Lung (tissue), 13 donors: ENCODE results near the gene AGPS. TPM values are rescaled to one million over a fixed set of nuclear protein-coding genes. Genes with fewer than 3 reads are reported as not detected.

Experiments
- ATAC-seq: fragments of 200-7000 bp; cut with Tn5 transposase; one replicate; pipeline ENCODE4 v1.9.1; 2020; ENCODE audit warnings: moderate number of reproducible peaks; ENCODE audit not compliant: insufficient read depth, low FRiP score
- DNase-seq, 3 donors: peaks; one replicate each; pipeline ENCODE4 v3.0.0-alpha.2; 2013 to 2017
- H3K27ac ChIP-seq, 2 donors: one replicate each; pipeline ENCODE4 v1.5.1; 2013; ENCODE audit warnings: mild to moderate bottlenecking in 2 of 2, moderate library complexity in 2 of 2, control low read depth in 1 of 2, inconsistent platforms in 1 of 2, low read depth in 1 of 2, low read length in 1 of 2
- H3K27me3 ChIP-seq, 3 donors: one replicate each; pipeline ENCODE4 v1.5.1; 2013; ENCODE audit warnings: low read length in 2 of 3; ENCODE audit not compliant: control insufficient read depth in 3 of 3, insufficient read depth in 3 of 3
- H3K36me3 ChIP-seq, 4 donors: one replicate each; pipeline ENCODE4 v1.5.1; 2013; ENCODE audit warnings: low read length in 4 of 4, mild to moderate bottlenecking in 1 of 4, moderate library complexity in 1 of 4; ENCODE audit not compliant: control insufficient read depth in 4 of 4, insufficient read depth in 4 of 4
- H3K4me1 ChIP-seq, 5 donors: one replicate each; pipeline ENCODE4 v1.5.1; 2013; ENCODE audit warnings: low read length in 5 of 5, mild to moderate bottlenecking in 2 of 5, moderate library complexity in 1 of 5; ENCODE audit not compliant: control insufficient read depth in 5 of 5, insufficient read depth in 5 of 5
- H3K4me3 ChIP-seq: one replicate; pipeline ENCODE4 v1.5.1; 2013; ENCODE audit warnings: mild to moderate bottlenecking, control low read depth, moderate library complexity
- H3K9ac ChIP-seq, 2 donors: one replicate each; pipeline ENCODE4 v1.5.1; 2013; ENCODE audit warnings: low read length in 2 of 2, control low read depth in 1 of 2; ENCODE audit not compliant: insufficient read depth in 1 of 2
- H3K9me3 ChIP-seq, 4 donors: one replicate each; pipeline ENCODE4 v1.5.1; 2013; ENCODE audit warnings: low read length in 3 of 4, mild to moderate bottlenecking in 1 of 4, moderate library complexity in 1 of 4; ENCODE audit not compliant: control insufficient read depth in 4 of 4, insufficient read depth in 3 of 4
- CTCF ChIP-seq: IDR thresholded peaks from 2 replicates; pipeline ENCODE4 v1.5.1; 2012; ENCODE audit warnings: mild to moderate bottlenecking; ENCODE audit errors: control extremely low read depth, extremely low read depth
- WGBS, 2 donors: extraction: QIAGEN DNeasy Blood & Tissue Kit; methylation state at CpG; one replicate each; pipeline ENCODE4 v1.1.7; 2013; 5-methylcytosine and 5-hydroxymethylcytosine counted together
- polyA plus RNA-seq, 2 donors: library from polyadenylated mRNA; stranded (reverse); fragments of 200-250 nt; gene quantifications; one replicate each; pipeline ENCODE4 v1.2.1, GENCODE V29; 2013
- small RNA-seq: library from RNA; depleted of rRNA; stranded (forward); fragments of <200 nt; gene quantifications from one replicate; pipeline ENCODE3, GENCODE V24; 2014; ENCODE audit warnings: low replicate concordance
- total RNA-seq, 2 donors: library from RNA; depleted of rRNA in 1 of 2; stranded (reverse); fragments of >200 nt in 1 of 2; gene quantifications; one replicate each; pipeline ENCODE4 v1.2.1, GENCODE V29; 2014 to 2021
- donor health status: control.
- donor health status: control.
- donor health status: Bipolar disorder and iron deficiency.
- donor health status: healthy.
- donor health status: DM: yes; HTN: yes; CAD: no.

Gene AGPS
- total and polyA plus RNA-seq, 4 donors, result 5.2 to 43.9 (median 23.8) TPM

- H3K9me3 ChIP-seq, result no peaks in the 10 kb centered on the region
- WGBS, 2 donors, result 87 to 93% methylated on average over 2 of the region's 2 CpGs
- H3K4me3 ChIP-seq, result no peak overlapping the region
- no peaks in the 10 kb centered on the region for H3K4me1 ChIP-seq
- no peaks in the 10 kb centered on the region for H3K36me3 ChIP-seq
- ATAC-seq, result no peak
- TF ChIP-seq CTCF, result no peak
- no peak overlapping the region for H3K9ac ChIP-seq
- H3K27me3 ChIP-seq, result no peaks in the 10 kb centered on the region
- DNase-seq, result no peak
- no peak overlapping the region for H3K27ac ChIP-seq
Observed at GRCh38 chr2:177592397-177592796, 199.8 kb downstream of the AGPS start.

- DNase-seq (no peak), ATAC-seq (no peak)
- peaks cover 0 to 4% (median 0%) of the 10 kb centered on the region in 5 donors for H3K4me1 ChIP-seq
- no peak for TF ChIP-seq CTCF
- no peaks in the 10 kb centered on the region for H3K27me3 ChIP-seq
- no peaks in the 10 kb centered on the region for H3K36me3 ChIP-seq
- H3K27ac ChIP-seq, result no peak overlapping the region
- no peaks in the 10 kb centered on the region for H3K9me3 ChIP-seq
- no peak overlapping the region for H3K9ac ChIP-seq
- H3K4me3 ChIP-seq, result no peak overlapping the region
Observed at GRCh38 chr2:177592945-177593344, 200.4 kb downstream of the AGPS start.

GRCh38 chr2:177593402-177593801 is 200.8 kb downstream of the AGPS start:
- Histone ChIP-seq H3K9me3 (no peaks in the 10 kb centered on the region), H3K9ac (no peak overlapping the region), H3K27ac (no peak overlapping the region), H3K36me3 (no peaks in the 10 kb centered on the region), H3K27me3 (no peaks in the 10 kb centered on the region), H3K4me1 (peaks cover 0 to 7% (median 2%) of the 10 kb centered on the region in 5 donors), H3K4me3 (no peak overlapping the region)
- WGBS, 2 donors, result 91 to 94% methylated on average over 3 of the region's 3 CpGs
- TF ChIP-seq CTCF, result no peak
- no peak for ATAC-seq
- no peak for DNase-seq

Small RNA genes within 50 kb of the gene (small RNA-seq; reads per million reads assigned to genes)
- not detected for gene RF01210

Other genes with a start within 250 kb of the AGPS start
- gene HNRNPA3, start 180.0 kb upstream of the AGPS start, total RNA-seq, result 100 to 1,000 TPM; 155 to 164 TPM
- gene HNRNPA3, start 180.0 kb upstream of the AGPS start, polyA plus RNA-seq, result 100 to 1,000 TPM; 169 to 182 TPM
- gene NFE2L2, start 128.0 kb upstream of the AGPS start, total RNA-seq, result 100 to 1,000 TPM in 1 of 2 donors, 10 to 100 TPM in 1; 94.6 to 145 TPM
- 10 to 100 TPM; 45.5 to 66.6 TPM for gene NFE2L2, start 128.0 kb upstream of the AGPS start, polyA plus RNA-seq